Neural cell (in vitro differentiated cells): Measurements from ENCODE around the gene OSGEP. TPM values are rescaled to one million over a fixed set of nuclear protein-coding genes. Genes with fewer than 3 reads are reported as not detected.

Source experiments
- H2AFZ ChIP-seq: fragments of 200-600, 300-800 bp; sonication (generic), shearing (Covaris generic); 2 replicates; pipeline ENCODE4 v1.6.0; 2014; ENCODE audit warnings: low read depth, mild to moderate bottlenecking, antibody characterized with exemption, low read length, moderate library complexity
- H3F3A ChIP-seq: fragments of 200-600 bp; shearing (Covaris generic); 2 replicates; pipeline ENCODE4 v1.6.1; 2016; ENCODE audit warnings: mild to moderate bottlenecking, moderate library complexity, mixed read lengths, antibody characterized with exemption, low read length; ENCODE audit not compliant: insufficient read depth, poor library complexity, severe bottlenecking
- H3K27ac ChIP-seq: fragments of 200-600, 300-800 bp; sonication (generic), shearing (Covaris generic); 2 replicates; pipeline ENCODE4 v1.5.1; 2014; ENCODE audit warnings: mild to moderate bottlenecking, low read length, moderate library complexity
- H3K27me3 ChIP-seq: fragments of 300-800, 200-600 bp; sonication (generic), shearing (Covaris generic); 2 replicates; pipeline ENCODE4 v1.6.0; 2014; ENCODE audit warnings: mild to moderate bottlenecking, low read depth, low read length, moderate library complexity; ENCODE audit not compliant: insufficient read depth
- H3K36me3 ChIP-seq: fragments of 300-800, 200-600 bp; sonication (generic), shearing (Covaris generic); 2 replicates; pipeline ENCODE4 v1.5.1; 2014; ENCODE audit warnings: mild to moderate bottlenecking, antibody characterized with exemption, low read length, moderate library complexity; ENCODE audit not compliant: insufficient read depth
- H3K4me2 ChIP-seq: fragments of 300-800, 200-600 bp; sonication (generic), shearing (Covaris generic); 2 replicates; pipeline ENCODE4 v1.6.0; 2014; ENCODE audit warnings: mild to moderate bottlenecking, low read length
- H3K4me3 ChIP-seq: fragments of 300-800, 200-600 bp; sonication (generic), shearing (Covaris generic); 2 replicates; pipeline ENCODE4 v1.5.1; 2014; ENCODE audit warnings: mild to moderate bottlenecking, low read length, moderate library complexity
- H3K79me2 ChIP-seq: fragments of 200-600 bp; shearing (Covaris generic); replicated peaks from 2 replicates; pipeline ENCODE4 v1.6.0; 2014; ENCODE audit warnings: mild to moderate bottlenecking, low read length, moderate library complexity; ENCODE audit not compliant: insufficient read depth
- H3K9ac ChIP-seq: fragments of 300-800, 200-600 bp; sonication (generic), shearing (Covaris generic); 2 replicates; pipeline ENCODE4 v1.6.1; 2016; ENCODE audit warnings: mild to moderate bottlenecking, low read length, mixed read lengths
- H3K9me2 ChIP-seq: fragments of 200-600 bp; shearing (Covaris generic); 2 replicates; pipeline ENCODE4 v1.6.1; 2016; ENCODE audit warnings: mild to moderate bottlenecking, low read length, mixed read lengths; ENCODE audit not compliant: insufficient read depth
- H3K9me3 ChIP-seq: fragments of 200-600, 300-800 bp; sonication (generic), shearing (Covaris generic); 2 replicates; pipeline ENCODE4 v1.6.1; 2016; ENCODE audit warnings: mild to moderate bottlenecking, mixed run types, low read length, moderate library complexity, mixed read lengths
- H4K20me1 ChIP-seq: fragments of 200-600 bp; shearing (Covaris generic); 2 replicates; pipeline ENCODE4 v1.6.1; 2016; ENCODE audit warnings: mild to moderate bottlenecking, mixed run types; ENCODE audit not compliant: insufficient read depth
- EP300 ChIP-seq: fragments of 450-650 bp; conservative IDR thresholded peaks from 2 replicates; pipeline ENCODE4 v1.6.1; 2014; ENCODE audit warnings: antibody characterized with exemption, mild to moderate bottlenecking, moderate library complexity; ENCODE audit not compliant: poor library complexity, severe bottlenecking
- EZH2 ChIP-seq: fragments of 200-600, 300-800 bp; shearing (Covaris generic), sonication (generic); IDR thresholded peaks from 2 replicates; pipeline ENCODE4 v1.6.1; 2014; ENCODE audit warnings: antibody characterized with exemption, low read length, borderline replicate concordance, mild to moderate bottlenecking; ENCODE audit not compliant: insufficient read depth, poor library complexity, severe bottlenecking
- MXI1 ChIP-seq: fragments of 450-650 bp; conservative IDR thresholded peaks from 2 replicates; pipeline ENCODE4 v1.6.1; 2014; ENCODE audit warnings: antibody characterized with exemption, mild to moderate bottlenecking; ENCODE audit not compliant: poor library complexity, severe bottlenecking
- POLR2AphosphoS5 ChIP-seq: IDR thresholded peaks from 2 replicates; pipeline ENCODE4 v1.6.1; 2012
- RAD21 ChIP-seq: fragments of 450-650 bp; conservative IDR thresholded peaks from 2 replicates; pipeline ENCODE4 v1.6.1; 2014; ENCODE audit warnings: antibody characterized with exemption, mild to moderate bottlenecking, moderate library complexity
- SMC3 ChIP-seq: fragments of 450-650 bp; conservative IDR thresholded peaks from 2 replicates; pipeline ENCODE4 v1.6.1; 2014; ENCODE audit warnings: antibody characterized with exemption, mild to moderate bottlenecking, moderate library complexity; ENCODE audit not compliant: poor library complexity
- TAF1 ChIP-seq: IDR thresholded peaks from 2 replicates; pipeline ENCODE4 v1.6.1; 2012; ENCODE audit warnings: low read depth
- polyA plus RNA-seq: library from polyadenylated mRNA; depleted of rRNA; stranded (reverse); fragments of >200 nt; gene quantifications from 2 replicates; pipeline ENCODE4 v1.2.3, GENCODE V29; 2014
- TF ChIP-seq, protein P1 (sequence below): fragments of 450-650 bp; IDR thresholded peaks from 2 replicates; pipeline ENCODE4 v1.5.1; 2014; ENCODE audit warnings: antibody characterized with exemption, mild to moderate bottlenecking, moderate library complexity; ENCODE audit not compliant: poor library complexity, severe bottlenecking
- TF ChIP-seq, protein P2 (sequence below): IDR thresholded peaks from 2 replicates; pipeline ENCODE4 v1.6.1; 2012; ENCODE audit warnings: borderline replicate concordance

Gene OSGEP
- polyA plus RNA-seq, 1 donor from 2014 or later: 264 TPM

DNA sequence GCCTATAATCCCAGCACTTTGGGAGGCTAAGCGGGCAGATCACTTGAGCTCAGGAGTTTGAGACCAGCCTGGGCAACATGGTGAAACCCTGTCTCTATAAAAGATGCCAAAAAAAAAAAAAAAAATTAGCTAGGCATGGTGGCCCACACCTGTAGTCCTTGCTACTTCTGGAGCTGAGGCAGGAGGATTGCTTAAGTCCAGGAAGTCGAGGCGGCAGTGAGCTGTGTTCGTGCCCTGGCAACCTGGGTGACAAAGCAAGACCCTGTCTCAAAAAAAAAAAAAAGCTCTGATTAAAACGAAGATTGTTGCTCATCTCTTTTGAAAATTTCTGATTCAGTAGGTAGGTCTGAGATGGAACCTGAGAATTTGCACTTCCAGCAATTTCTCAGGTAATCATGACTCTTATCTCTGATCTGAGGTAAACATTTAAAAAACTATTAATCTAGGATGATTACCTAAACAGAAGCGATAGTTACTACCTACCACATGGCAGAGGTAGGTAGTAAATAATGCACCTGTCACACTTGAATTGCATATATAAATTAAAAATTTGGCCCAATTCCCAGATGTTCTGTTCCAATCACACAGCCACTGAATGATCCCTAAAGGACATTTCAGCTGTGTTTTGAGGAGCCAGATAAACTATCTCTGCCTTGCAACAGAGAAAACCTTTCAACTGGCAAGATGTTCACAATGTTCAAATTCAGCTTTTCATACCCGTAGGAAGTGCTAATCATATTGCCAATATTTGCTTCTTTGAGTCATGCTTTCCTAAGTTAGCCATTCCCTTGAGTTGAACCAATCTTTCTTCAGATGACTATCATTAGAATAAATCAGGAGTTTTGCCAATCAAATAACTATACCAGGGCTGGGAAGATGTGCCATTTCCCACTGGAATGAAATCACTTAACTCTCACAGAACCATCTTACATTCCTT lies 37.1 kb downstream of the OSGEP start:
- Histone ChIP-seq H3K27me3 (peaks cover 9% of the 10 kb centered on the region), H3K27ac (no peak overlapping the region), H3K9me3 (no peaks in the 10 kb centered on the region), H3K4me3 (no peak overlapping the region), H3K9ac (no peak overlapping the region), H3K4me2 (no peak overlapping the region), H2AFZ (no peak overlapping the region), H3K9me2 (no peaks in the 10 kb centered on the region), H3K36me3 (no peaks in the 10 kb centered on the region), H4K20me1 (no peaks in the 10 kb centered on the region), H3K79me2 (no peaks in the 10 kb centered on the region), H3F3A (no peaks in the 10 kb centered on the region)
- TF ChIP-seq, protein P1, sequence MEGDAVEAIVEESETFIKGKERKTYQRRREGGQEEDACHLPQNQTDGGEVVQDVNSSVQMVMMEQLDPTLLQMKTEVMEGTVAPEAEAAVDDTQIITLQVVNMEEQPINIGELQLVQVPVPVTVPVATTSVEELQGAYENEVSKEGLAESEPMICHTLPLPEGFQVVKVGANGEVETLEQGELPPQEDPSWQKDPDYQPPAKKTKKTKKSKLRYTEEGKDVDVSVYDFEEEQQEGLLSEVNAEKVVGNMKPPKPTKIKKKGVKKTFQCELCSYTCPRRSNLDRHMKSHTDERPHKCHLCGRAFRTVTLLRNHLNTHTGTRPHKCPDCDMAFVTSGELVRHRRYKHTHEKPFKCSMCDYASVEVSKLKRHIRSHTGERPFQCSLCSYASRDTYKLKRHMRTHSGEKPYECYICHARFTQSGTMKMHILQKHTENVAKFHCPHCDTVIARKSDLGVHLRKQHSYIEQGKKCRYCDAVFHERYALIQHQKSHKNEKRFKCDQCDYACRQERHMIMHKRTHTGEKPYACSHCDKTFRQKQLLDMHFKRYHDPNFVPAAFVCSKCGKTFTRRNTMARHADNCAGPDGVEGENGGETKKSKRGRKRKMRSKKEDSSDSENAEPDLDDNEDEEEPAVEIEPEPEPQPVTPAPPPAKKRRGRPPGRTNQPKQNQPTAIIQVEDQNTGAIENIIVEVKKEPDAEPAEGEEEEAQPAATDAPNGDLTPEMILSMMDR: no peak
- TF ChIP-seq EP300: no peak
- TF ChIP-seq SMC3: no peak
- TF ChIP-seq MXI1: no peak
- TF ChIP-seq, protein P2, sequence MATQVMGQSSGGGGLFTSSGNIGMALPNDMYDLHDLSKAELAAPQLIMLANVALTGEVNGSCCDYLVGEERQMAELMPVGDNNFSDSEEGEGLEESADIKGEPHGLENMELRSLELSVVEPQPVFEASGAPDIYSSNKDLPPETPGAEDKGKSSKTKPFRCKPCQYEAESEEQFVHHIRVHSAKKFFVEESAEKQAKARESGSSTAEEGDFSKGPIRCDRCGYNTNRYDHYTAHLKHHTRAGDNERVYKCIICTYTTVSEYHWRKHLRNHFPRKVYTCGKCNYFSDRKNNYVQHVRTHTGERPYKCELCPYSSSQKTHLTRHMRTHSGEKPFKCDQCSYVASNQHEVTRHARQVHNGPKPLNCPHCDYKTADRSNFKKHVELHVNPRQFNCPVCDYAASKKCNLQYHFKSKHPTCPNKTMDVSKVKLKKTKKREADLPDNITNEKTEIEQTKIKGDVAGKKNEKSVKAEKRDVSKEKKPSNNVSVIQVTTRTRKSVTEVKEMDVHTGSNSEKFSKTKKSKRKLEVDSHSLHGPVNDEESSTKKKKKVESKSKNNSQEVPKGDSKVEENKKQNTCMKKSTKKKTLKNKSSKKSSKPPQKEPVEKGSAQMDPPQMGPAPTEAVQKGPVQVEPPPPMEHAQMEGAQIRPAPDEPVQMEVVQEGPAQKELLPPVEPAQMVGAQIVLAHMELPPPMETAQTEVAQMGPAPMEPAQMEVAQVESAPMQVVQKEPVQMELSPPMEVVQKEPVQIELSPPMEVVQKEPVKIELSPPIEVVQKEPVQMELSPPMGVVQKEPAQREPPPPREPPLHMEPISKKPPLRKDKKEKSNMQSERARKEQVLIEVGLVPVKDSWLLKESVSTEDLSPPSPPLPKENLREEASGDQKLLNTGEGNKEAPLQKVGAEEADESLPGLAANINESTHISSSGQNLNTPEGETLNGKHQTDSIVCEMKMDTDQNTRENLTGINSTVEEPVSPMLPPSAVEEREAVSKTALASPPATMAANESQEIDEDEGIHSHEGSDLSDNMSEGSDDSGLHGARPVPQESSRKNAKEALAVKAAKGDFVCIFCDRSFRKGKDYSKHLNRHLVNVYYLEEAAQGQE: no peak
- TF ChIP-seq TAF1: no peak
- no peak for TF ChIP-seq RAD21
- TF ChIP-seq POLR2AphosphoS5: no peak
- no peak for TF ChIP-seq EZH2

DNA sequence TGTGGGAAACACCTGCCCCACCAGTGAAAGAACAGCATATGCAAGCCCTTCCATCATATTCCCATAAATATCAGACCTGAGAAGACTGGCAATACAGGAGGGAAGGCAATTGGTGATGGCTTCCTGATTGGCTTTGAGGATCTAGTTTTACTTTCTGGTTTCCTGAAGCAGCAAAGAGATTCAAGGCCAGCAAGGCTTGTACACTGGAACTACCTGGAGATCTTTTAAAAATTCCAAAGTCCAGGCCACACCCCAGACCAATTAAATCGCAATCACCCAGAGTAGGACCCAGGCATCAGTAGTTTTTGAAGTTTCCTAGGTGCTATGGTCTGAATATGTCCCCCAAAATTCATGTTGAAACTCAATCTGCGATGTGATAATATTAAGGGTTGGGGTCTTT lies 38.4 kb downstream of the OSGEP start:
- Histone ChIP-seq H3K4me3 (no peak overlapping the region), H3K9me3 (no peaks in the 10 kb centered on the region), H3K36me3 (no peaks in the 10 kb centered on the region), H3F3A (no peaks in the 10 kb centered on the region), H3K9ac (no peak overlapping the region), H2AFZ (no peak overlapping the region), H3K79me2 (no peaks in the 10 kb centered on the region), H3K4me2 (no peak overlapping the region), H3K27me3 (peaks cover 9% of the 10 kb centered on the region), H3K9me2 (no peaks in the 10 kb centered on the region), H3K27ac (no peak overlapping the region), H4K20me1 (no peaks in the 10 kb centered on the region)
- TF ChIP-seq POLR2AphosphoS5 (no peak), MXI1 (no peak), SMC3 (no peak), RAD21 (no peak), EP300 (no peak), EZH2 (no peak), TAF1 (no peak)
- TF ChIP-seq, protein P1: no peak
- TF ChIP-seq, protein P2: no peak
